ENCODE data around the gene SCAND1.
"Not testable (repeated sequence)": the region's sequence is repeated elsewhere in the genome, so short reads cannot be mapped to it uniquely, and the experiment has no call there.

The SCAND1 gene

DNA sequence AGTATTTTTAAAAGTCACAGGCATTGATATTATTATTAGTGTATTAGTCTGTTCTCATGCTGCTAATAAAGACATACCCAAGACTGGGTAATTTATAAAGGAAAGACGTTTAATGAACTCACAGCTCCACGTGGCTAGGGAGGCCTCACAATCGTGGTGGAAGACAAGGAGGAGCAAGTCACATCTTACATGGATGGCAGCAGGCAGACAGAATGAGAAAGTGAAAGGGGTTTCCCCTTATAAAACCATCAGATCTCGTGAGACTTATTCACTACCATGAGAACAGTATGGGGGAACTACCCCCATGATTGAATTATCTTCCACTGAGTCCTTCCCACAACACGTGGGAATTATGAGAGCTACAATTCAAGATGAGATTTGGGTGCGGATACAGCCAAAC, 5.0 kb upstream of the SCAND1 start:
- DNase-seq (ENCODE audit: low read depth in 2 of 2) = not testable (repeated sequence)

DNA sequence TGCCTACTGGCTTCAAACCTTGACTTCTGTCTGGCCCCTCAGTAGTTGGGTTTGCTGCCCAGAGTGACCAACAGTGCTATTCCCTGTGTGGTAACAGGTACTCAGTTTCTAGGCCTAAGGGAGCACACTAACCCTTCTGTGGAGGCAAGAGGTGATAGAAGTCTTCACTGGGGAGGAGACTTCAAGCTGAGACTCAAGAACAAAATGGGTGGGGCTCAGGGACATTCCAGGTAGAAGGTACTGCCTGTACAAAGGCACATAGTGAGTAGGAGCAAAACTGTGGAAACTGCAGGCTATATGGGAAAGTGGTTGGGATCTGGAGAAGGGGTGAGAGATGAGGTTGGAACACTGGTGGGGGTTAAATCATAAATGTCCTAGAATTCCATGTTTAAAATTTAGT, 2.3 kb upstream of the SCAND1 start:
- no peak for DNase-seq (ENCODE audit: low read depth in 2 of 2)

DNA sequence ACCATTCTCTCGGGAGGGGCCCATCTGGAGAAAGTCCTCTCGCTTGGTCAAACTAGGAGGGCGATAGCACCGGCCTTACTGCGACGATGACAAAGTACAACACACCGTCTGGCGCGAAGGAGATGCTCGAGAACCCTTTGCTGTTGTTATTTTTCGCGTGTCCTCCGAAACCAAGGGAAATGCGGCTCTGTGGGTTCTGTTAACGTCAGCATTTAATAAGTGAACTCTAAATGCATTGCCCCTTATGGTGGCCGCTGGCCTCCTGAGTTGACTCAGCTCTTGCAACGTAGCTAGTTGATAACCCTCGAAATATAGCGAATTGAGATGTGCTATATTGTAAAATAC, 577 bp upstream of the SCAND1 start:
- peak in 1 of 2 donors; percentile 7 for DNase-seq (ENCODE audit: low read depth in 2 of 2)

DNA sequence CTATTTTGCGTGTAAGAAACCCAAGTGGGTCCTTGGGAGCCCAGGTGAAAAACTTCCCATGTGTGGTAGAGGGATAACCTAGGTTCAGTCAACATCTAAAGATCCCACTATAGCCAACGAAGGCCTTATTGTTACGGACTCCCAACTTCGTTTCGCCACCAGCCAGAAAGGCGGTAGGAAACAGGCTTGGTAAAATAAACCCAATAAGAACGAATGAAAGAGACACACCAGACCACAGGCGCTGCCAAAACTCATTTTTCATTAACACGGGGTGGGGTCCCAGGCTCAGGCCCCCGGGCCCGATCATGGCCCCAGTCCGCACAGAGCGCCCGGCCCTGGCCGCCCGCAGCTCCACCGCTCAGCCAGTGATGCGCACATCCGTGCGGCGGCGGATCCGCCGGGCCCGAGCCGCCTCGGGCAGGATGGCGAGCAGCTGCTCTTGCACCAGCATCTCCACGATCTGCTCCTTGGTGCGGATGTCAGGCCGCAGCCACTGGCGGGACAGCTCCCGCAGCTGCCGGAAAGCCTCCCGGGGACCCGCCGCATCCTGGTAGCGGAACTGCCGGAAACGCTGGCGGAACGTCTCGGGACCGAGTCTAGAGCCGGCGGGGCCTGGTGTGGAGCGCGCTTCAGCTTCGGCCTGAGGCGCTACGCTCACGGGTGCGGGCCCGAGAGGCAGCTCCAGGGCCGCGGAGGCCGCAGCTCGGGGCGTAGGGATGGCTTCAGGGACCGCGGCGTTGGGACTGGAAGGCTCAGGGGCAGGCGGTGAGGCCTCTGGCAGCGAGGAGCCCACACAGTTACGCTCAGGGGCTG, 709 bp downstream of the SCAND1 start:
- DNase-seq (ENCODE audit: low read depth in 2 of 2) = peak; percentile 37 to 58

DNA sequence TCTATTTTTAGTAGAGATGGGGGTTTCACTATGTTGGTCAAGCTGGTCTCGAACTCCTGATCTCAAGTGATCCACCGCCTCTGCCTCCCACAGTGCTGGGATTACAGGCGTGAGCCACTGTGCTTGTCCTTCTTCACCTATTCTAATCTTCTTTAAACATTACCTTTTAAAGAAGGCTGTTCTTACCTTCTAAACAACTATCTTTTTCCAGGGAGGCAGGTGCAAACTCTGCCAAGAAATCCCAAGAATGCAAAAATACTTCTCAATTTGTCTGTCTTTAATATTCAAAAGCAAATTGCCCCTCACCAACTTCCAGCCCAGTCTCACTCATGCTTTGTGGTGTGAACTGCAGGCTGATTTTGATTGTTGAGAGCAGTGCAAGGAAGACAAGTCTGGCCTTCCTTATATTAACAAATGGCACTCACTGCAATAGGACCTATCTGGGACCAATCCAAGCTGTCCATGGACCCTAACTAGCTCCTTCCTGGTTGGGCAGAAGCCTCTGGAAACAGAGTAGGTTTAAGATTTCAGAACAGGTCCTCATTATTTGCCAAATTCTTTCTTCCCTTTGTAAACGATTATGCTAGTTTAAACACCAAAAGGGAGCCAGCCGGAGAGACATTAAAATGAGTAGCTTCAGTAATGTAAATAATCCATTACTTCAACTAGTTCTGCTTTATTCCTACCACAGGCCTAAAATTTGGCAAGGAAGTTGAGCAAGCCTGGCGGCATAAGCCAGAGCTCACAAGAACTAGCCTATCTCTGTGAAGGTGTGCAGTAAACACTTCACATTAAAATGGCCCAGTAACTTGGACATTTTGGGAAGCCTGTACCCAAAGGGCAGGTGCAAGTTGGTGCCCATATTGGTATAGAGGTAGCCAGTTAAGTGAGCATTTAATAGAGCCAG, 1.6 kb downstream of the SCAND1 start:
- DNase-seq (ENCODE audit: low read depth in 2 of 2) = no peak

DNA sequence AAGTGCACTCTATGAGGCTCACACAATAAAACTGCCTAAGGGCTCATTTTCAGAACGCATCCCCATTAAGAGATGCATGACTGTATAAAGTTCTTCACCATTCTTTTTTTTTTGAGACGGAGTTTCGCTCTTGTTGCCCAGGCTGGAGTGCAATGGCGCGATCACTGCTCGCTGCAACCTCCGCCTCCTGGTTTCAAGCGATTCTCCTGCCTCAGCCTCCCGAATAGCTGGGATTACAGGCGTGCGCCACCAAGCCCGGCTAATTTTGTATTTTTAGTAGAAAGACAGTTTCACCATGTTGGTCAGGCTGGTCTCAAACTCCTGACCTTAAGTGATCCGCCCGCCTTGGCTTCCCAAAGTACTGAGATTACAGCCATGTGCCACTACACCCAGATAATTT, 2.2 kb downstream of the SCAND1 start:
- not testable (repeated sequence) for DNase-seq (ENCODE audit: low read depth in 2 of 2)

DNA sequence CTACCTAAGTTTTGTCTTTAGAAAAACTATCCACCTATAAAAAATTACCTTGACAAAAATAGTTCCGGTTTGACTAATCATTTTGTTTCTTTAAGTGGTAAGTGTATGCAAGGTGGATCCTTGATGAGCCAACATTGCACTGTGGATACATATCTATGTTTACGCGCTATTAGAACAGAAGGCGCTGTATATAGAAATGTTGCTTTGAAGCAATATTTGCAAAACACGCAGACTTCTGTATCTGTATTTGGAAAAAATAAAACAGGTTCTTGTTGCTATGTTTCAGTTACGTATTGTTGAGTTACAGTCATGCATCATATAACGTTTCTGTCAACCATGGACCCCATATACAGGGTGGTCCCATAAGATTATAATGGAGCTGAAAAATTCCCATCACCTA, 4.2 kb downstream of the SCAND1 start:
- DNase-seq (ENCODE audit: low read depth in 2 of 2) = no peak

DNA sequence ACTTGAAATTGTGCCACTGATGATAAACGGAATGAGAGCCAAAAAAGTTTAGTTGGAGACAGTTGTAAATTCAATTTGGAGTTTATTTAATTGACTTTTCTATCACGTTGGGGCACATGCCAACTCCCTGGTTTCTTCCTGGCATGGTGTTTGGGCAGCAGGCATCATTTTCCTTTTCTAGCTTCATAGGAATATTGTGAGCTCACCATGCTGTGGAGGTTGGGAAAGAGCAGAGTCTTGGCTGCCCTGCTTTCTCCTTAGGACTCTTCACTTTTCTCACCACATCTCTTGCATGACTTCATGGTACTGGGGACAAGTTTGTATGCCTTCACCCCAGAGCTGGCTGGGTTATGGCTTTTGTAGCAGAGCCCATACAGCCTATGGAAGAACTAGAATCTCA, 6.4 kb downstream of the SCAND1 start:
- DNase-seq (ENCODE audit: low read depth in 2 of 2) = no peak

DNA sequence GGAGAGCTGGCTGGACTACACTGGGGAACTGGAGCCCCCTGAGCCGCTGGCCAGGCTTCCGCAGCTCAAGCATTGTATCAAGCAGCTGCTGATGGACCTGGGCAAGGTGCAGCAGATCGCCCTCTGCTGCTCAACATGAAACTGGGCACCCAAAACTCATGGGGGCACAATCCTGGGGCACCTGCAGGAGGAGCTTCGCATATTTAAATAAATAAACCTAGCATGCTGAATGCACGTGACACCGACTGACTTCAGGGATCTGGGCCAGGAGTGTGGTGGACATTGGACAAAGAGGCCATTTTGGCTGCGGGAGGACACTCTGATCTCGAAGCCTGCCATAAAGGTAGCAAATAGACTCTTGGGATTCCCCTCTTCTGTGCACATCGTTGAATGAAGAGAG, 6.8 kb downstream of the SCAND1 start:
- DNase-seq (ENCODE audit: low read depth in 2 of 2) = no peak

DNA sequence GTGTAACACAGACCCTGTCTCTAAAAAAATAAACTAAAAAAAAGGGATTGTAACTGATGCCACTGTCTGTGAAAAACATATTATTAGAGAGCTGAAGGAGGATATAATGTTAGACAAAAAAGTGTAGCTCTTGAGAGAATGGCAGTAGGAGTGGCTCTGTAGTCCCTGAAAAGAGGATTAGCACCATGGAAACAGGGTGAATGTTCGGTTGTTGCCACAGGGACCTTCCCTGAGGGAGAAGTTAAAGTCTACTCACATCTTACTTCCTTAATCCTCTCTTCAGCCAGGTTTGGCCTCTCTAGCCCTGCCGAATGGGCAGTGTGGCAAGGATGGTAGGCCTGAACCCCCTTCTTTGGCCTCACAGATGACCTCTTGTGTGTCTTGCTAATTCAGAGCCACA, 12.1 kb downstream of the SCAND1 start:
- DNase-seq (ENCODE audit: low read depth in 2 of 2) = no peak

DNA sequence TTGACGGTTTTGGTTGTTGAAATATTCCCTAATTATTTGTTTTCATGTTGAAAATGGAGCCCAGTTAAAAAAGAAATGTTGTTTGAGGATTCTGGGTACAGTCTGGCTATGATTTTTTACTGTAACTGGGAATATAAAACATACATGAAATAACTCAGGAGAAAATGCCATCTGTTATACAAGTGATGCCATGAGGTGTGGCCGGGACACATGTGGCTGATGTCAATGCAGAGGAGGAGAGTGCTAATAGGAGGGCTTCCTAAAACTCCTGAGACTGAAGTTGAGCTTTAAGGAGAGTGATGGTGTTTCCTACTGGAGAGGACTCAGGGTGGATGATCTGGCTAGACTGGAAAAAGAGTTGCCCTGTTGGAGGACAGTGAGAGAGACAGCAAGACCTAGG, 12.7 kb downstream of the SCAND1 start:
- no peak for DNase-seq (ENCODE audit: low read depth in 2 of 2)

DNA sequence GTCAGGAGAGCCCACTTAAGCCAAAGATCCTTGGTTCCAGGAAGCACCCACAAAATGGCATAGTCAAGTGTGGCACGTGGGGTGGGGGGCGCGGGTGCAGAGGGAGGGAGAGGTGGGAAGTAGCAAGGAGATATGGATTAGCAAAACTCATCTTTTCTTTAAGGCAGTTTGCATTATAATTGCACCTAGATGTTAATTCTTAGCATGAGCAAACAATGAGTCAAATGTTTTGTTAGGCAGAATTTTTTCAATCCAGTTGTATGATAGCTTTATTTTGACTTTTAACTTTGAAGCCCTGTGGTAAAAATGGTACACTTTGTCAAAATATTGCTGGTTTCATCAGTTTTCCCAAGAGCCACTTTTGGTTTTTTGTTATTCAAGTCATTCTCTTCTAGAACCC, 15.0 kb downstream of the SCAND1 start:
- DNase-seq (ENCODE audit: low read depth in 2 of 2) = no peak

DNA sequence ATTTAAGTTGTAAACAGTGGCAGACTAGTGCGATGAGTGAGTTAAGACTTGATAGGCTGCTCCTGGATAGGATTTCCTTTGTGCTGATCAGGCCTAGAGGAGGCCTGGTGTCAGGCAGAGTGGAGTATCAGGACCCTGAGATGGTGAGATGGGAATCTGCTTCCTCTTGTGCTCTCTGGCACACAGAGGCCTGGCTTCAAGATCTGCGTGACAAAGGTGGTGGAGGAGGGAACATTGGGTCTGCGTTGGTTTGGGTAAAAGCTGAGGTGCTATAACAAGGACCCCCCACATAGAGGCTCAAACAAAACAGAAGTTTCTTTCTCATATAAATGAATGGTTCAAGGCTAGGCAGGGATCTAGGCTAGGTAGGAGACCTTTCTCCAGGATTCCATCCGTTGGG, 20.3 kb downstream of the SCAND1 start:
- no peak for DNase-seq (ENCODE audit: low read depth in 2 of 2)

DNA sequence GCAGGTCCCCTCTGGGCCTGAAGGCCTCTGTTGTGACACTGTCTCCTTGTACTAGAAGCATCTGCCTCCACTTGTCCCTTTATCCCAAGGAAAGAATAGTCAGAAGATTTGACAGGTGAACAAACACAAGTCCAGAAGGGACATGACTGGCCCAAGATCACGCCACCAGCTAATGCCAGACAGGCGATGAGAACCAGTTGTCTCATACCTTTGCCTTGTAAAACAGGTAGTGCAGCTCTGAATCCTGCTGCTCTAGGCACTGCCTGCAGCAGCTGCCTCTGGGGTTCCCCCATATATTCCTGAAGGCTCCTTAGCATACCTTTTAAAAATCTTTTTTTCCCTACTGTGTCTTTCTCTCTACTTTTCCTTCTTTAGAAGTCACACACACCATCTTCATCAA, 25.0 kb downstream of the SCAND1 start:
- DNase-seq (ENCODE audit: low read depth in 2 of 2) = no peak

DNA sequence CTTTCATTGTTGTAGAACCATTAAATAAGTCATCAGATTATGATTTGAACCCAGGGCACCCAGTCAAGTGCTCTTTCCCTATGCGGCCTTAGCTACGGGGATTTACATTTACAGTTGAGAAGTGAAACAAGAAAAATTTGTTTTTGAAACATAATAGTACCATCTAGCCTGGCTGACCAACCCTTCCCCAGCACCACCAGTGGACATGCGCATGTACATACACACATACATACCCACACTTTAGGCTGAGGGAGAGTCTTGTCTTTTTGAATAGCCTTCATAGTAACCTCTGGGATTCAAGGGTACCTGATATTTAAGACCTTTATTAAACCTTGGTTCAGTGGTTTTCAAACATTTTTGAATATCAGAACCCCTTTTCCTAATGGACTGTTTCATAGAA, 33.8 kb downstream of the SCAND1 start:
- no peak for DNase-seq (ENCODE audit: low read depth in 2 of 2)

DNA sequence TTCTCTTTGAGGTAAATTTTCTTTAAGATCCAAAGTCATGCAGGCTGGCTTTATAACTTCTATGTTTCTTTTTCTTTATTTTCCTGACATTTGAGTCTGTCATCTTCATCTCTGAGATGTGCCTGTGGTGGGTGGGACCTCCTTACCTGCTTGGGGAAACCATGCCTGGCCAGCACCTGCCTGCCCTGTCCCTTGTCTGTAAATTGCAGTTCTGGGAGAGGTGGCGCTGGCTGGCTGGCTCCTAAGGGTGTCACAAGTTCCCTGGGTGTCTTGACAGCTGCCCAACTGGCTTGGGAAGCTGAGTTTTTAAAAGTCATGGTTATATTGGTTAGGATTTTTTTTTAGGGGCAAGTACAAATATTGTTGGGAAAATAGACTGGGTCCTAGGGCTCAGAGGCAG, 36.3 kb downstream of the SCAND1 start:
- DNase-seq (ENCODE audit: low read depth in 2 of 2) = no peak

DNA sequence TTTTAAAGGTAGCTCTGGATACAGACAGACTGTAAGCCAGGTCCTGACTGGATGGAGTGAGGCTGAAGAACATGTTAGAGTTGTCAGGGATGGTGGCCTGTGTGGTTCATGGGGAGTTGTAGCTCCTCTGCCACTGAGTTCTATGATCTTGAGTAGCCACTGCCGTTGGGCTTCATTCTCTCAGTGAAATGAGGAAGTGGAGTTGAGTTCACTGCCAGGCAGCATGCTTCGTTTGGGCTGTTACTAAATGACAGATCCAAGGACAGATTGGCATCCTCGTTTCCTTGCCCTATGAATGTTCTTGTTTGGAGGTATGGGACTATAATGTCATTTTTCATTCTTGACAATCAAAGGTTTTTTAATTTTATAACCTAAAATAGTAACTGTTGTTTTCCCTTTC, 37.2 kb downstream of the SCAND1 start:
- no peak for DNase-seq (ENCODE audit: low read depth in 2 of 2)

DNA sequence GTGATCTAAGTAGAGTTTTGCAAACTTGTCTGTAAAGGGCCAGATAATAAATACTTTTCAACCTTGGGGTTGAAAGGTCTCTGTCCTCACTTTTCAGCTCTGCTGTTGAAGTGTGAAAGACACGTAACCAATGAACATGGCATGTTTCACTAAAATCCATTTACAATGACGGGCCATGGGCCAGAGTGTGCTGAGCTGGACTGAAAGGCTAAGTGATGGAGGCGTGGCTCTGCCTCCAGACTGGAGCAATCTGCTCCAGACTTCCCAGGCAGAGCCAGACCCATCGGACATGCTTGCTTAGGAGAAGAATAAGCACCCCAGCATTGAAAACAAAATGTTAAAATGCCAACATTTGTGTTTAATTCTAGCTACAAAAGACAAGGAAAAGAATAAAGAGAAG, 41.4 kb downstream of the SCAND1 start:
- DNase-seq (ENCODE audit: low read depth in 2 of 2) = no peak

DNA sequence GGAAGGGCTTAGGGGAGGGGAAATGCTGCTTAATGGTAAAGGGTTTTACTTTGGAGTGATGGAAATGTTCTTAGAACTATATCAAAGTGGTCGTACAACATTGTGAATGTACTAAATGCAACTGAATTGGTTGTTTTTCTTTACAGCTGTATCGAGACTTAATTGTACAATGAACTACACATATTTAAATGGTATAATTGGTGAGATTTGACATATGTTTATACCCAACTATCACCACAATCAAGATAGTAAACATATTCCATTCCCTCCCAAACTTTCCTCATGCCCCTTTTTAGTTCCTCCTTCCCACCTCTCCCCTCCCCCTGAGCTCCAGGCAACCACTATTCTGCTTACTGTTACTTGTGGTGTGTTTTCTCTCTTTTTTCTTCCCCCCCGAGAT, 44.0 kb downstream of the SCAND1 start:
- DNase-seq (ENCODE audit: low read depth in 2 of 2) = no peak

DNA sequence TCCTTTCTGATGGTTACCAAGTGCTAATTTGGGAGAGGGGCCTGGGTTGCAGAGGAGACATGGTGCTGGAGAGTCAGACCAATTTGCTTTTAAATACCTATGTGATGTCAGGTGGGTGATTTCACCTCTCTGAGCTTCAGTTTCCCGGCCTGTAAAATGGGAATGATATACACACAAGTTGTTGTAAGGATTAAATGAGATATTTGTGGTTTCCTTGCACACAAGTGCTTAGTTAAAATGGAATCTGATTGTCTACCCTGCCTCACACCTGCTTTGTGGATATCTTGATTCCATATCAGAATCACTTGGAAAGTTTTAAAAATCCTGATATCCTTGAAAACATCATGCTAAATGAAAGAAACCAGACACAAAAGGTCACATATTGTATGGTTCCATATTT, 44.5 kb downstream of the SCAND1 start:
- no peak for DNase-seq (ENCODE audit: low read depth in 2 of 2)

DNA sequence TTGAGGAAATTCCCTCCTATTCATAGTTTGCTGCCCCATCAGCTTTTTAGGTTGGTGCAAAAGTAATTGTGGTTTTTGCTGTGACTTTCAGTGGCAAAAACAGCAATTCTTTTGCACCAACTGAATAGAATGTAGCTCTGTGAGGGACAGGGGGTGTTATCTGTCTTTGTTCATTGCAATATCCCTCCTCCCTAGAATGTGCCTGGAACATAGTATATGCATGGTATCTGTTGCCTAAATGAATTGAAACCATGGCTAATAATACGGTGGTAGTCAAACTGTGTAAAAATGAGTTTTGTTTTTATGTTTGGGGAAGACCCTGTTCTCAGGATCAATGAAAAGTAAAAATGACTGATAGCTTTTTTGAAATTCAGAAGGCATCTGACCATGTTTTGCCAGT, 45.1 kb downstream of the SCAND1 start:
- DNase-seq (ENCODE audit: low read depth in 2 of 2) = no peak

DNA sequence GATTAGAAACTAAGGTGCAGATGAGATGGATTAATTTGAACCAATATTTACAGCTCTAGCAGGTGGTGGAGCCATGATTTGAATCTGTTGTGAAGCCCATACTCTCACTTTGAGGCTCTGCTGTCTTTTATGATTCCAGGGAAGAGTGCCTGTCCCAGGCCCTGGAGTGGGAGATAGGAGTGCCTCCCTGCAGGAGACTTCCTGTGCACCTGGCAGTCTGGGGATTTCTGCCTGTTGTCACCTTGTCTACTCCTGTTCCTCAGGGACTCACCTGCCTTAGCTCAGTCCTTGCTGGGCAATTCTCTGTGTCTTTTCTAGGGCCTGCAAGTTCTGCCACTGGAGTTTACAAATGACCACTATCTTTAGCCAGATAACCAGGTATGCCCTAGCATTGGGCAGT, 46.3 kb downstream of the SCAND1 start:
- DNase-seq (ENCODE audit: low read depth in 2 of 2) = no peak

DNA sequence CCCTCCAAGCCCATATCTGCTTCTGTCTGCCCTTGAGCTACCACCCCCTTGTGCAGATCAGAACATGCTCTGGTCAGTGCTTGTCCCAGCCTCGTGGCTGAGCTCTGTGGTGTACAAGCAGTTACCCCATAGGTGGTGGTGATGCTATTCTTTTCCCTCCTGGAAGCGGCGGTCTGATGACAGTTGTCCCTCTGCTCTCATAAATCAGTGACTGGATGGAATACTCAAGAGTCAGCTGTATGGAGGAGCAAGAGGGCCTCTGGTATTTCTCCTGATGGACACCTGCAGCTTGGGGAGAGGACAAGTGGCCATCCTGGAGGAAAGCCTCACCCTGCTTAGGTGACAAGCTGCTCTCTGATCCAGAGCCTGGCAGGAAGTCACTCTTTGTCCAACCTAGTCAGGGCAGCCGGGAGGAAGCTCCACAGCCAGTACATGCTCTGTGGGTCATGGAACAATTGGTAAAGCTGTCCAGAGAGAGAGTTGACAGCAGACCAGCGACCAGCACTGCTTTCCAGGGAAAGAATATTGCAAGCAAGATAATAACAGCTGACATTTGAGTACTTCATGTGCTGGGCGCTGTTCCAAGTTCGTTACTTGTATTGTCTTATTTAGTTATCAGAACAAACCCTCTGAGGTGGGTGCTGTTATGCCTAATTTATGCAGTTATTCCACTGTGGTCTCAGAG, 47.1 kb downstream of the SCAND1 start:
- no peak for DNase-seq (ENCODE audit: low read depth in 2 of 2)
